GM23338 (cell line): ENCODE results near the gene BANK1. TPM values are rescaled to one million over a fixed set of nuclear protein-coding genes. Genes with fewer than 3 reads are reported as not detected.

ENCODE experiments used
- ATAC-seq: fragments of 200-7000 bp; cut with Tn5 transposase; 3 replicates; pipeline ENCODE4 v1.9.1; 2020
- DNase-seq: peaks from one replicate; pipeline ENCODE4 v3.0.0-alpha.2; 2015; ENCODE audit warnings: low spot score
- H2AFZ ChIP-seq: fragments of 200-600 bp; sonication (generic); 2 replicates; pipeline ENCODE4 v1.8.0; 2016; ENCODE audit warnings: antibody characterized with exemption, mild to moderate bottlenecking, moderate library complexity
- H3F3A ChIP-seq: fragments of 200-600 bp; sonication (generic); replicated peaks from 2 replicates; pipeline ENCODE4 v1.8.0; 2017; ENCODE audit warnings: antibody characterized with exemption, mixed run types, low read depth
- H3K27ac ChIP-seq: fragments of 200-600 bp; sonication (generic); 2 replicates; pipeline ENCODE4 v1.6.1; 2016; ENCODE audit warnings: low read depth
- H3K27me3 ChIP-seq: fragments of 200-600 bp; sonication (generic); 2 replicates; pipeline ENCODE4 v1.8.0; 2016; ENCODE audit warnings: mild to moderate bottlenecking, mixed run types, moderate library complexity; ENCODE audit not compliant: insufficient read depth
- H3K36me3 ChIP-seq: fragments of 200-600 bp; sonication (generic); 2 replicates; pipeline ENCODE4 v1.8.0; 2016; ENCODE audit warnings: mild to moderate bottlenecking; ENCODE audit not compliant: insufficient read depth
- H3K4me1 ChIP-seq: fragments of 200-600 bp; sonication (generic); 2 replicates; pipeline ENCODE4 v1.8.0; 2016; ENCODE audit warnings: mild to moderate bottlenecking, moderate library complexity; ENCODE audit not compliant: insufficient read depth
- H3K4me2 ChIP-seq: fragments of 200-600 bp; sonication (generic); 2 replicates; pipeline ENCODE4 v1.7.1; 2017; ENCODE audit warnings: mixed run types
- H3K4me3 ChIP-seq: fragments of 200-600 bp; sonication (generic); 2 replicates; pipeline ENCODE4 v1.6.1; 2016; ENCODE audit warnings: mixed run types
- H3K79me2 ChIP-seq: fragments of 200-600 bp; sonication (generic); replicated peaks from 2 replicates; pipeline ENCODE4 v1.8.0; 2017; ENCODE audit warnings: mild to moderate bottlenecking; ENCODE audit not compliant: insufficient read depth
- H3K9me2 ChIP-seq: fragments of 200-600 bp; sonication (generic); 2 replicates; pipeline ENCODE4 v1.8.0; 2017; ENCODE audit not compliant: insufficient read depth
- H4K20me1 ChIP-seq: fragments of 200-600 bp; sonication (generic); replicated peaks from 2 replicates; pipeline ENCODE4 v1.8.0; 2017; ENCODE audit warnings: mild to moderate bottlenecking; ENCODE audit not compliant: insufficient read depth
- H3K27ac Mint-ChIP-seq: 2 replicates; pipeline ENCODE4 v1.8.0; 2020; ENCODE audit warnings: inconsistent platforms, mild to moderate bottlenecking, moderate library complexity, mixed read lengths
- H3K27me3 Mint-ChIP-seq: 3 replicates; pipeline ENCODE4 v1.8.0; 2022; ENCODE audit warnings: low read depth, mild to moderate bottlenecking, moderate library complexity, mixed read lengths, inconsistent platforms; ENCODE audit not compliant: insufficient read depth, poor library complexity
- H3K36me3 Mint-ChIP-seq: 3 replicates; pipeline ENCODE4 v1.8.0; 2021; ENCODE audit warnings: low read depth, mild to moderate bottlenecking, inconsistent platforms, moderate library complexity, mixed read lengths
- H3K4me1 Mint-ChIP-seq: 3 replicates; pipeline ENCODE4 v1.8.0; 2020; ENCODE audit warnings: mild to moderate bottlenecking, inconsistent platforms, mixed read lengths
- H3K4me3 Mint-ChIP-seq: 3 replicates; pipeline ENCODE4 v1.8.0; 2021; ENCODE audit warnings: moderate library complexity, mild to moderate bottlenecking, inconsistent platforms, mixed read lengths
- H3K9me3 Mint-ChIP-seq: 3 replicates; pipeline ENCODE4 v1.8.0; 2020; ENCODE audit warnings: moderate library complexity, mild to moderate bottlenecking, inconsistent platforms, mixed read lengths
- EZH2phosphoT487 ChIP-seq: fragments of 200-600 bp; sonication (generic); IDR thresholded peaks from one replicate; pipeline ENCODE4 v1.8.1; 2018; ENCODE audit warnings: antibody characterized with exemption; ENCODE audit not compliant: unreplicated experiment
- STAT1 ChIP-seq: IDR thresholded peaks from one replicate; pipeline ENCODE4 v1.6.1; 2016; ENCODE audit warnings: antibody characterized with exemption; ENCODE audit not compliant: unreplicated experiment
- ZNF114 ChIP-seq: fragments of 250-450 bp; sonication (Bioruptor Pico); IDR thresholded peaks from 2 replicates; pipeline ENCODE4 v1.5.0; 2020; ENCODE audit warnings: mild to moderate bottlenecking, moderate library complexity
- ZNF331 ChIP-seq: fragments of 250-450 bp; sonication (Bioruptor Pico); IDR thresholded peaks from 2 replicates; pipeline ENCODE4 v1.5.0; 2020; ENCODE audit warnings: low read depth, mild to moderate bottlenecking, moderate library complexity
- polyA plus RNA-seq: library from polyadenylated mRNA; unstranded; fragments of >200 nt; fragmentation: Nextera tagmentation; extraction: Ambion mirVana; gene quantifications from 2 replicates; pipeline ENCODE4 v1.2.1, GENCODE V29; 2016
- total RNA-seq: library from RNA; depleted of rRNA; stranded (reverse); fragments of >200 nt; shearing (Covaris generic); gene quantifications from 2 replicates; pipeline ENCODE4 v1.2.3, GENCODE V29; 2014
- TF ChIP-seq, protein P1 (sequence below): IDR thresholded peaks from one replicate; pipeline ENCODE4 v1.6.1; 2018; ENCODE audit warnings: antibody characterized with exemption; ENCODE audit not compliant: unreplicated experiment
- TF ChIP-seq, protein P2 (sequence below): IDR thresholded peaks from 2 replicates; pipeline ENCODE4 v1.6.1; 2016; ENCODE audit warnings: antibody characterized with exemption

Gene BANK1
- total and polyA plus RNA-seq, 2 experiments from 2014 or later: 0.86 to 0.87 TPM

- TF ChIP-seq, protein P1, sequence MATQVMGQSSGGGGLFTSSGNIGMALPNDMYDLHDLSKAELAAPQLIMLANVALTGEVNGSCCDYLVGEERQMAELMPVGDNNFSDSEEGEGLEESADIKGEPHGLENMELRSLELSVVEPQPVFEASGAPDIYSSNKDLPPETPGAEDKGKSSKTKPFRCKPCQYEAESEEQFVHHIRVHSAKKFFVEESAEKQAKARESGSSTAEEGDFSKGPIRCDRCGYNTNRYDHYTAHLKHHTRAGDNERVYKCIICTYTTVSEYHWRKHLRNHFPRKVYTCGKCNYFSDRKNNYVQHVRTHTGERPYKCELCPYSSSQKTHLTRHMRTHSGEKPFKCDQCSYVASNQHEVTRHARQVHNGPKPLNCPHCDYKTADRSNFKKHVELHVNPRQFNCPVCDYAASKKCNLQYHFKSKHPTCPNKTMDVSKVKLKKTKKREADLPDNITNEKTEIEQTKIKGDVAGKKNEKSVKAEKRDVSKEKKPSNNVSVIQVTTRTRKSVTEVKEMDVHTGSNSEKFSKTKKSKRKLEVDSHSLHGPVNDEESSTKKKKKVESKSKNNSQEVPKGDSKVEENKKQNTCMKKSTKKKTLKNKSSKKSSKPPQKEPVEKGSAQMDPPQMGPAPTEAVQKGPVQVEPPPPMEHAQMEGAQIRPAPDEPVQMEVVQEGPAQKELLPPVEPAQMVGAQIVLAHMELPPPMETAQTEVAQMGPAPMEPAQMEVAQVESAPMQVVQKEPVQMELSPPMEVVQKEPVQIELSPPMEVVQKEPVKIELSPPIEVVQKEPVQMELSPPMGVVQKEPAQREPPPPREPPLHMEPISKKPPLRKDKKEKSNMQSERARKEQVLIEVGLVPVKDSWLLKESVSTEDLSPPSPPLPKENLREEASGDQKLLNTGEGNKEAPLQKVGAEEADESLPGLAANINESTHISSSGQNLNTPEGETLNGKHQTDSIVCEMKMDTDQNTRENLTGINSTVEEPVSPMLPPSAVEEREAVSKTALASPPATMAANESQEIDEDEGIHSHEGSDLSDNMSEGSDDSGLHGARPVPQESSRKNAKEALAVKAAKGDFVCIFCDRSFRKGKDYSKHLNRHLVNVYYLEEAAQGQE: no peak
- TF ChIP-seq ZNF331: no peak
- TF ChIP-seq ZNF114: no peak
- no peak for TF ChIP-seq STAT1
Measured at GRCh38 chr4:101806914-101807313, 16.4 kb downstream of the BANK1 start (continued).

- H3K27me3 Mint-ChIP-seq: peaks cover 2% of the 10 kb centered on the region
- ATAC-seq (no peak), DNase-seq (no peak)
- Histone ChIP-seq H3K9me2 (no peaks in the 10 kb centered on the region), H3K27ac (no peak overlapping the region), H3K79me2 (no peaks in the 10 kb centered on the region), H3K4me2 (no peak overlapping the region), H4K20me1 (no peaks in the 10 kb centered on the region), H3K27me3 (no peaks in the 10 kb centered on the region), H3K4me3 (no peak overlapping the region), H3F3A (no peaks in the 10 kb centered on the region), H3K36me3 (no peaks in the 10 kb centered on the region), H2AFZ (no peak overlapping the region), H3K4me1 (no peaks in the 10 kb centered on the region)
- no peak overlapping the region for H3K4me3 Mint-ChIP-seq
- H3K36me3 Mint-ChIP-seq: no peaks in the 10 kb centered on the region
- peaks cover 4% of the 10 kb centered on the region; the same call in 1 of the 3 replicates for H3K4me1 Mint-ChIP-seq
- H3K9me3 Mint-ChIP-seq: no peaks in the 10 kb centered on the region
- no peak overlapping the region for H3K27ac Mint-ChIP-seq
- TF ChIP-seq STAT1 (no peak), EZH2phosphoT487 (no peak)
- TF ChIP-seq, protein P1: no peak
- TF ChIP-seq, protein P2, sequence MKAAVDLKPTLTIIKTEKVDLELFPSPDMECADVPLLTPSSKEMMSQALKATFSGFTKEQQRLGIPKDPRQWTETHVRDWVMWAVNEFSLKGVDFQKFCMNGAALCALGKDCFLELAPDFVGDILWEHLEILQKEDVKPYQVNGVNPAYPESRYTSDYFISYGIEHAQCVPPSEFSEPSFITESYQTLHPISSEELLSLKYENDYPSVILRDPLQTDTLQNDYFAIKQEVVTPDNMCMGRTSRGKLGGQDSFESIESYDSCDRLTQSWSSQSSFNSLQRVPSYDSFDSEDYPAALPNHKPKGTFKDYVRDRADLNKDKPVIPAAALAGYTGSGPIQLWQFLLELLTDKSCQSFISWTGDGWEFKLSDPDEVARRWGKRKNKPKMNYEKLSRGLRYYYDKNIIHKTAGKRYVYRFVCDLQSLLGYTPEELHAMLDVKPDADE: no peak
Measured at GRCh38 chr4:101807351-101807750, 16.8 kb downstream of the BANK1 start.
